Brain microvascular endothelial cell (primary cell): ENCODE results near the gene ANO6.

Experiments used
- DNase-seq: peaks from one replicate; pipeline ENCODE4 v3.0.0-alpha.2; 2020
- H3K27ac ChIP-seq: fragments of 250-450 bp; sonication (Bioruptor Pico); 2 replicates; pipeline ENCODE4 v1.5.1; 2020; ENCODE audit warnings: mild to moderate bottlenecking, moderate library complexity
- H3K27me3 ChIP-seq: fragments of 250-450 bp; sonication (Bioruptor Pico); replicated peaks from 2 replicates; pipeline ENCODE4 v1.5.1; 2020; ENCODE audit warnings: mild to moderate bottlenecking
- H3K36me3 ChIP-seq: fragments of 250-450 bp; sonication (Bioruptor Pico); replicated peaks from 2 replicates; pipeline ENCODE4 v1.5.1; 2020; ENCODE audit warnings: mild to moderate bottlenecking
- H3K4me3 ChIP-seq: 2 replicates; pipeline ENCODE4 v1.5.1; 2011; ENCODE audit warnings: low read depth, mild to moderate bottlenecking, control low read depth, low read length, moderate library complexity
- in situ Hi-C: cut with HindIII; loops from 2 replicates; pipeline ENCODE4 v1.10.0; 2017; ENCODE audit warnings: low sequenced_read_pairs, low pct_ligation_motif_present
- TF ChIP-seq, protein P1 (sequence below): IDR thresholded peaks from 2 replicates; pipeline ENCODE4 v1.5.1; 2011; ENCODE audit warnings: low read depth, mild to moderate bottlenecking, moderate library complexity, low read length, control low read depth, inconsistent platforms; ENCODE audit errors: missing control alignments

The ANO6 gene

DNA sequence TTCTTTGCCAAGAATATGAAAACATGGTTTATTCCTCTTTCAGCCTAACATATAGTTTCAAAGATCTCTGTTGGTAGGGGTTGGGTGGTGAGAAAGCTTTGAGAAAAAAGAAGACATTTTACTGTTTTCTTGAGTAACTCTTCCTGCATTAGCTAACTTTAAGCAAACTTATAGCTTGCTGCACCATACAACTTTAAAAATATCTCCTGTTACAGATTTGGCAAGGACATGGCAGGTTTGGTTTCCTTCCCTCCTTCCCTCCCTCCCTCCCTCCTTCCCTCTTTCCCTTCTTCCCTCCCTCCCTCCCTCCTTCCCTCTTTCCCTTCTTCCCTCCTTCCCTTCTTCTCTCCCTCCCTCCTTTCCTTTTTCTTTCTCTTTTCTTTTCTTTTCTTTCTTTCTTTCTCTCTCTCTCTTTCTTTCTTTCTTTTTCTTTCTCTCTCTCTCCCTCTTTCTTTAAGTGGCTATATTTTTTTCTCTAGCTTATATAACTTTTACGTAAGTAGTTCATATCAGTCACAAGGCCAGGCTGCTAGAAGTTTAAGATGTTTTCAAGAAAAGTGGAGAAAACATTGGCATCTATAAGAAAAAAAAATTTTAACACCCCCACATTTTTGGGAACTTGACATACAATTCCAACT lies 26.0 kb upstream of the ANO6 start:
- Histone ChIP-seq H3K36me3 (no peaks in the 10 kb centered on the region), H3K4me3 (no peak overlapping the region), H3K27ac (no peak overlapping the region), H3K27me3 (no peaks in the 10 kb centered on the region)
- DNase-seq: no peak
- TF ChIP-seq, protein P1, sequence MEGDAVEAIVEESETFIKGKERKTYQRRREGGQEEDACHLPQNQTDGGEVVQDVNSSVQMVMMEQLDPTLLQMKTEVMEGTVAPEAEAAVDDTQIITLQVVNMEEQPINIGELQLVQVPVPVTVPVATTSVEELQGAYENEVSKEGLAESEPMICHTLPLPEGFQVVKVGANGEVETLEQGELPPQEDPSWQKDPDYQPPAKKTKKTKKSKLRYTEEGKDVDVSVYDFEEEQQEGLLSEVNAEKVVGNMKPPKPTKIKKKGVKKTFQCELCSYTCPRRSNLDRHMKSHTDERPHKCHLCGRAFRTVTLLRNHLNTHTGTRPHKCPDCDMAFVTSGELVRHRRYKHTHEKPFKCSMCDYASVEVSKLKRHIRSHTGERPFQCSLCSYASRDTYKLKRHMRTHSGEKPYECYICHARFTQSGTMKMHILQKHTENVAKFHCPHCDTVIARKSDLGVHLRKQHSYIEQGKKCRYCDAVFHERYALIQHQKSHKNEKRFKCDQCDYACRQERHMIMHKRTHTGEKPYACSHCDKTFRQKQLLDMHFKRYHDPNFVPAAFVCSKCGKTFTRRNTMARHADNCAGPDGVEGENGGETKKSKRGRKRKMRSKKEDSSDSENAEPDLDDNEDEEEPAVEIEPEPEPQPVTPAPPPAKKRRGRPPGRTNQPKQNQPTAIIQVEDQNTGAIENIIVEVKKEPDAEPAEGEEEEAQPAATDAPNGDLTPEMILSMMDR: no peak
- in situ Hi-C loops: loop anchor here (25.0 kb wide), 1 partner anchor 197 kb away; no protein-coding TSS in a partner anchor

DNA sequence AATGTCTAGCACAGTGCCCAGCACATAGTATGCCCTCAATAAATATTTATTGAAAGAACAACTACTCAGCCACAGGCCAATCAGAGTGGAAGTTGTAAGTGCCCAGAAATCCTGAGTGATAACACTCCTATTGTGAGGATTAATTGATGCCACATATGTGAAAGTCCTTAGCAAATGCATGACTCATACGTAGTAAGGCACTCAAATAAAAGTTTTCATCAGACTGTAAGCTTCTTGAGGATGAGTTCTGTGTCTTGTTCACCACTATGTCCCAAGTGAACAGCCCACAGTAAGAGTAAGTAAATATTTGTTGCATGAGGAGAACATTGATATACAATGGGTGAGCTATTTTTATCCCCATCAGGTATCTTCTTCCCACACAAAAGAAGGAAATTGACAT lies 24.7 kb upstream of the ANO6 start:
- in situ Hi-C loops: loop anchor here (25.0 kb wide), 1 partner anchor 196 kb away; no protein-coding TSS in a partner anchor
- H3K27me3 ChIP-seq: no peaks in the 10 kb centered on the region
- TF ChIP-seq, protein P1: no peak
- no peak overlapping the region for H3K4me3 ChIP-seq
- no peaks in the 10 kb centered on the region for H3K36me3 ChIP-seq
- no peak overlapping the region for H3K27ac ChIP-seq
- DNase-seq: peak; percentile 22

DNA sequence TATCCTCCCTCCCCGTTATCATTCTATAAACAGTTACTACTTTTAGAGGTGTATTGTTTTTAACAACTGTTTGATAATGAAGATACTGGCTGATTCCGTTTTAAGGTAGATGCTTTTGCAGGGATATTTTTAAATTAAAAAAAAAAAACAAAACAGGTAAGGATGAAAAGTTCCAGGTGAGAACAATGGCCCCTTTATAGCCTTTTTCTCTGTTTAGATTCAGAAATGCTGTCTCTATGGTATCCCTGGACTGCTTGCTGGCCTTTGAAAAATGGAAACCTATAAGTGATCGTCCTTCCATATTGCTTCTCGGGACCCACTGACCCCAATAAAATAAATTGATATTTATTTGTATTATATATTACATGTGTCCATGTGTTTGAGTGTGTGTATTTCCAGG lies 23.2 kb upstream of the ANO6 start:
- in situ Hi-C loops: loop anchor here (25.0 kb wide), 1 partner anchor 195 kb away; no protein-coding TSS in a partner anchor
- Histone ChIP-seq H3K27me3 (no peaks in the 10 kb centered on the region), H3K27ac (peak overlapping the region; percentile 12)

DNA sequence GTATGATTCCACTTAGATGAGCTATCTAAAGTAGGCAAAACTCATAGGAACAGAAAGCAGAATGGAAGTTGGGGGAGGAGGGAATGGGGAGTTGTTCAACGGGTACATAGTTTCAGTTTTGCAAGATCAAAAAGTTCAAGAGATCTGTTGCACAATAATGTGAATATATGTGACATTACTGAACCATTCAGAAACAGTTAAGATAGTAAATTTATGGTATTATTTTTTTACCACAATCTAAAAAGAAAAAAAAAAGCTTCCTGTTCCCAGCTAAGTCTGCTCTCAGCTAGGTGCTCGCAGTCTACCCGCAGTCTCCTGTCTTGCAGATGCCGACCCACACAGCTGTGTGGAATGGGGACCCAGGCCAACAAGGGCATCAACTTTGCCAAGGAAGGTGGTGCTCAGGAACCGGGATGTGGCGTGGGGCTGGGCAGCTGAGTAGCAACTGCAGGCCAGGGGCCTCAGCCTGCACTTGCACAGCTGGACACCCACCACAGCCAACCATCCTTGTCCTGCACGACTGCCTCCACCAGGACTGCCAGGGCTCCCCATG lies 15.3 kb upstream of the ANO6 start:
- TF ChIP-seq, protein P1: no peak
- Histone ChIP-seq H3K27ac (no peak overlapping the region), H3K27me3 (no peaks in the 10 kb centered on the region), H3K4me3 (no peak overlapping the region), H3K36me3 (no peaks in the 10 kb centered on the region)
- in situ Hi-C loops: no loop called here
- no peak for DNase-seq

More for the DNA sequence above, 23.2 kb upstream of the ANO6 start:
- TF ChIP-seq, protein P1: no peak
- no peak for DNase-seq
- Histone ChIP-seq H3K36me3 (no peaks in the 10 kb centered on the region), H3K4me3 (no peak overlapping the region)

DNA sequence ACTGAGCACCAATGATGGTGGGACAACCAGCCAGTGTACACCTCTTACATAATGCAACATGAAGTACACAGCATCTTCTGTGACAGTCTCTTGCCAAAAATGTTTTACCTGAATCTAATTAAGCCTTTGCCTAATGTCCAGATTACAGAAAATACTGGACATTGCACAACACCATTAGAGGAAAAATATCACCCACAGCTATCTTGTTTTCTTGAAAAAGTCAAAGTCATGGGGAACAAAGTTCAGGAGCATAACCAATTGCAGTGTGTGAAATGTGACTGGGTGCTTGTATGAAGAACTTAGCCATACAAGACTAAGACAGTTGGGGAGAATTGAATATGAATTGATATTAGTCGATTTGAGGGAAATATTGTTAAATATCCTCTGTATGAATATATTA lies 12.1 kb upstream of the ANO6 start:
- DNase-seq: no peak
- Histone ChIP-seq H3K27ac (no peak overlapping the region), H3K4me3 (no peak overlapping the region), H3K27me3 (no peaks in the 10 kb centered on the region), H3K36me3 (no peaks in the 10 kb centered on the region)
- TF ChIP-seq, protein P1: no peak
- in situ Hi-C loops: no loop called here

DNA sequence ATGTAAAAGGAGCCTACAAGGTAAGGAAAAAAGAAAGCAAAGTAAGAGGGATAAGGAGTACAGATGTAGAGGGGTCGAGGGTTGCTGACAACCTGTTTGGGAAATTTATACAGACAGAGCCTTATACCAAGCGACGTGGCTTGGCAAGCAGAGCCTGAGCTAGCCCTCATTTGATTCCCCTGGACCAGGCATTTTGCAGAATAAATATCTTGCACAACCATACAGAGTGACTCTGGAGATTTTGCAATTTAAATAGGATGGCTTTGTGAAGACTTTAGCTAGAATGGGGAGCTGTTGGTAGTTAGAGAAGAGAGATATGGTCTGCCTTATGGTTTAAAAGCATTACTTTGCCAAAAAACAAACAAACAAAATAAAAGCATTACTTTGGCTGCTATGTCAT lies 11.1 kb upstream of the ANO6 start:
- no peak for DNase-seq
- Histone ChIP-seq H3K27ac (no peak overlapping the region), H3K36me3 (no peaks in the 10 kb centered on the region), H3K27me3 (no peaks in the 10 kb centered on the region), H3K4me3 (no peak overlapping the region)
- in situ Hi-C loops: no loop called here
- TF ChIP-seq, protein P1: no peak
